Measurements from ENCODE around the gene SRD5A1.

Gene SRD5A1

DNA sequence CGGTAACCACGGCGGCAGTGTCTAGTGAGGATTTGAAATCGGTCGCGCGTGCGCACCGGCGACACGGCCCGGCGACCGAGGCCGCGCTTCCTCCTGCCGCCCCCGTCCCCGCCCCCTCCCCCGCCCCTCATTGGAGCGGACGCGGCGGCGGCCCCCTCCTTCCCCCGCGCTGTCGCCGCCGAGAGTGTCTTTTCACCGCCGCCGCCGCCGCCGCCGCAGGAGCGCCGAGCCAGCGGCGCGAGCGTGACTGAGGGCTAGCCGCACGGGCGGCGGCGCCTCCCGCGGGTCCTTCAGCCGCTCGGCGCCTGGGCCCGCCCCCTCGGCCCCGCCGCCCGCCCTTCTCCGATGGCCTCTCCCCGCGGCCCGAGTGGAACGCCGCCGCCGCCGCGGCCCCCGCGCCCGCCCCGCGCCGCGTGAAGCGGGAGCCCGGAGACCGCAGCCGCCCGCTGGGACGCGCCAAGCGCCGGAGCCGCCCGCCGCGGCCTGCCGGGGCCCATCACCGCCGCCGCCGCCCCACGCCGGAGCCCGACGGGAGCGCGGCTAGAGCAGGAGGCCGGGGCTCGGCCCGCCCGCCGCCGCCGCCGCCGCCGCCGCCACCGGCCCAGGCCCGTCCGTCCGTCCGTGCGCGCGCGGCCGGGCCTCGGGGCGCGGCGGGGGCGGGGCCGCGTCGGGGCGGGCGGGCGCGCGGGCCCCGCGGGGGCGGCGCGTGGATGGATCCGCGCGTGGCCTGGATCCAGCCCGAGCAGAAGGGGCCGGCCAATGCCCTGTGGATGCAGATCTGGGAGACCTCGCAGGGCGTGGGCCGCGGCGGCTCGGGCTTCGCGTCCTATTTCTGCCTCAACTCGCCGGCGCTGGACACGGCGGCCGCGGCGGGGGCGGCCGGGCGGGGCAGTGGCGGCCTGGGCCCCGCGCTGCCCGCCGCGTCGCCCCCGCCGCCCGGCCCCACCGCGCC is 80.3 kb downstream of the SRD5A1 start, which contains the start of gene TENT4A:
TSS of gene TENT4A (plus strand) at position 159 of the 952 bp plus-strand sequence. CDS start at position 711, 552 bp downstream.
- H3K27ac ChIP-seq = peak within 1 kb of the TSS; percentile 100
- TF ChIP-seq, protein P1, sequence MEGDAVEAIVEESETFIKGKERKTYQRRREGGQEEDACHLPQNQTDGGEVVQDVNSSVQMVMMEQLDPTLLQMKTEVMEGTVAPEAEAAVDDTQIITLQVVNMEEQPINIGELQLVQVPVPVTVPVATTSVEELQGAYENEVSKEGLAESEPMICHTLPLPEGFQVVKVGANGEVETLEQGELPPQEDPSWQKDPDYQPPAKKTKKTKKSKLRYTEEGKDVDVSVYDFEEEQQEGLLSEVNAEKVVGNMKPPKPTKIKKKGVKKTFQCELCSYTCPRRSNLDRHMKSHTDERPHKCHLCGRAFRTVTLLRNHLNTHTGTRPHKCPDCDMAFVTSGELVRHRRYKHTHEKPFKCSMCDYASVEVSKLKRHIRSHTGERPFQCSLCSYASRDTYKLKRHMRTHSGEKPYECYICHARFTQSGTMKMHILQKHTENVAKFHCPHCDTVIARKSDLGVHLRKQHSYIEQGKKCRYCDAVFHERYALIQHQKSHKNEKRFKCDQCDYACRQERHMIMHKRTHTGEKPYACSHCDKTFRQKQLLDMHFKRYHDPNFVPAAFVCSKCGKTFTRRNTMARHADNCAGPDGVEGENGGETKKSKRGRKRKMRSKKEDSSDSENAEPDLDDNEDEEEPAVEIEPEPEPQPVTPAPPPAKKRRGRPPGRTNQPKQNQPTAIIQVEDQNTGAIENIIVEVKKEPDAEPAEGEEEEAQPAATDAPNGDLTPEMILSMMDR (conservative IDR thresholded peaks at IDR 0.05; ENCODE audit: low read depth, low read length) = no peak
- H2AFZ ChIP-seq (ENCODE audit: low read depth) = peak within 1 kb of the TSS; percentile 48
- peak within 1 kb of the TSS; percentile 85 for H3K4me2 ChIP-seq
- peak within 1 kb of the TSS; percentile 100 for H3K9ac ChIP-seq
- H3K36me3 ChIP-seq (ENCODE audit: insufficient read depth) = no peaks in the 10 kb centered on the region
- peaks cover 51% of the 10 kb centered on the region for H3K4me1 ChIP-seq (ENCODE audit: low read depth, poor library complexity, severe bottlenecking)
- peaks cover 24% of the 10 kb centered on the region for H4K20me1 ChIP-seq (ENCODE audit: insufficient read depth)
- H3K4me3 ChIP-seq (IDR thresholded peaks at IDR 0.05; ENCODE audit: insufficient read depth, low read depth, low read length) = no peak within 1 kb of the TSS
- H3K79me2 ChIP-seq (ENCODE audit: insufficient read depth, low read depth) = peaks cover 41% of the 10 kb centered on the region
- no peaks in the 10 kb centered on the region for H3K27me3 ChIP-seq (ENCODE audit: insufficient read depth, low read depth)

DNA sequence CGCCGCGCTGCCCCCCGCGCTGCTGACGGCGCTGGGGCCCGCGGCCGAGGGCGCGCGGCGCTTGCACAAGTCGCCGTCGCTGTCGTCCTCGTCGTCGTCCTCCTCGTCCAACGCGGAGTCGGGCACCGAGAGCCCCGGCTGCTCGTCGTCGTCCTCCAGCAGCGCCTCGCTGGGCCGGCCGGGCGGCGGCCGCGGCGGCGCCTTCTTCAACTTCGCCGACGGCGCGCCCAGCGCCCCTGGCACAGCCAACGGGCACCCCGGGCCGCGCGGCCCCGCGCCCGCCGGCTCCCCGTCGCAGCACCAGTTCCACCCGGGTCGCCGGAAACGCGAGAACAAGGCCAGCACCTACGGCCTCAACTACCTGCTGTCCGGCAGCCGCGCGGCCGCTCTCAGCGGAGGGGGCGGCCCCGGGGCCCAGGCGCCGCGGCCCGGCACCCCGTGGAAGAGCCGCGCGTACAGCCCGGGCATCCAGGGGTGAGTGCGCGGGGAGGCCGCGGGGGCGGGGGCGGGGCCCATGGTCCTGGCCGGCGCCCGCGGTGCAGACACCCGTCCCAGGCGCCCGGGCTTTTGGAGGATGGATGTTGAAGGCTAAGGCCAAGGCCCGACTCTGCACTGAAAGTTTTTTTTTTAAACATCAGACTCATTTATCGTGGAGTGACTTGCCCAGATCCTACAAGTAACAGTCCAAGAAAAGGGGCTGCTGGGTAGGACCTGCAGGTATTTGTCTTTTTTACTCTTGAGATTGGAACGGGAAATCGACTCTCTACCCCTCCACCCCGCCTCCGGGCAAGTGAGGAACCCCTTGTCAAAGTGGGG is 81.2 kb downstream of the SRD5A1 start:
- Histone ChIP-seq H3K27ac (peak overlapping the region; percentile 10; the same call in 1 of the 2 replicates), H3K79me2 (ENCODE audit: insufficient read depth, low read depth) (peaks cover 50% of the 10 kb centered on the region), H3K4me2 (peak overlapping the region; percentile 80), H2AFZ (ENCODE audit: low read depth) (no peak overlapping the region), H3K36me3 (ENCODE audit: insufficient read depth) (no peaks in the 10 kb centered on the region), H3K4me1 (ENCODE audit: low read depth, poor library complexity, severe bottlenecking) (peaks cover 50% of the 10 kb centered on the region), H4K20me1 (ENCODE audit: insufficient read depth) (peaks cover 24% of the 10 kb centered on the region), H3K9ac (peak overlapping the region; percentile 41; the same call in 1 of the 2 replicates), H3K4me3 (IDR thresholded peaks at IDR 0.05; ENCODE audit: insufficient read depth, low read depth, low read length) (no peak overlapping the region), H3K27me3 (ENCODE audit: insufficient read depth, low read depth) (no peaks in the 10 kb centered on the region)
- TF ChIP-seq, protein P1 (conservative IDR thresholded peaks at IDR 0.05; ENCODE audit: low read depth, low read length) = no peak

GRCh38 chr5:6715271-6715670 is 82.0 kb downstream of the SRD5A1 start:
- no peaks in the 10 kb centered on the region for H3K36me3 ChIP-seq (ENCODE audit: insufficient read depth)
- H3K4me1 ChIP-seq (ENCODE audit: low read depth, poor library complexity, severe bottlenecking) = peaks cover 59% of the 10 kb centered on the region
- H3K27me3 ChIP-seq (ENCODE audit: insufficient read depth, low read depth) = no peaks in the 10 kb centered on the region
- H4K20me1 ChIP-seq (ENCODE audit: insufficient read depth) = peaks cover 24% of the 10 kb centered on the region
- H3K4me2 ChIP-seq = peak overlapping the region; percentile 80
- no peak overlapping the region for H3K27ac ChIP-seq
- no peak overlapping the region for H2AFZ ChIP-seq (ENCODE audit: low read depth)
- peak overlapping the region; percentile 41; the same call in 1 of the 2 replicates for H3K9ac ChIP-seq
- TF ChIP-seq, protein P1 (conservative IDR thresholded peaks at IDR 0.05; ENCODE audit: low read depth, low read length) = no peak
- no peak overlapping the region for H3K4me3 ChIP-seq (IDR thresholded peaks at IDR 0.05; ENCODE audit: insufficient read depth, low read depth, low read length)
- peaks cover 58% of the 10 kb centered on the region for H3K79me2 ChIP-seq (ENCODE audit: insufficient read depth, low read depth)

DNA sequence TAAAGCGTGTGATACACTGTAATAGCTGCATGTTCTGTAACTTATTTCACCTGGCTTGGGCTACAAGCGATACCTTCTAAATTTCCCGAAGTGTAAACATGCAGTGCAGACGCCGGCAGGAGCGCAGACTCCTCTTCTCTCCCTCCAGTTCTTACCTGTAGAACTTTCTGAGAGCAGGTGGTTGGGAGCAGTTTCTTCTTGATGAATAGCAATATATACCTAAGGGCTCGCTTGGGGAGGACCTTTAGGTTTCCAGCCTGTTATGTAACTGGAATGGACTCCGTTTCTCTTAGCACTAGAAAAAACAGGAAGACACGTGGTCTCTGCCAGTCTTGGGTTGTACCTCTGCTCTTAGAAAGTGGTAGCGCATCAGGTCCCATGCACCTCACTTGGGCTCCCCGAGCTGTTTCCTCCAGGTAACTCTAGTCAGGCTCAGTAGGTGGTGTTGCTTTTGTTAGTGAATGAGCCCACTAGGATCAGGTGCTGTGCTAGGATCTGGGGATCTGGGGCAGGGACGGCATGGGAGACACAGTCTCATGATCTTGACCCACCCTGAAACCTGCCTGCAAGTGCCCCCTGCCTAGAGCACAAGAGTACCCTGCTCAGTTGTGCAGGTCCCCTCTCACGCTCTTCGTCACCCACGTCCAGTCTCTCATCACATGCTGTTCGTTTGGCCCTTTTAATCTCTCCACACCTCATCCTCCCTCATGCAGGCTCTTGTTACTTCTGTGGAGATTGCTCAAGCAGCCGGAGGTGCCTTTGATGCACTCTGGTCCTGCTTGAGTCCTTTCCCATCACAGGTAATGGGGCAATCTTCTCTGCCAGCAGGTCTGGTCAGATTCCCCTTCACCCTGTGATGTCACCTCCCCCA is 82.8 kb downstream of the SRD5A1 start:
- Histone ChIP-seq H4K20me1 (ENCODE audit: insufficient read depth) (peaks cover 24% of the 10 kb centered on the region), H3K36me3 (ENCODE audit: insufficient read depth) (no peaks in the 10 kb centered on the region), H3K4me2 (peak overlapping the region; percentile 80), H3K79me2 (ENCODE audit: insufficient read depth, low read depth) (peaks cover 63% of the 10 kb centered on the region), H3K27me3 (ENCODE audit: insufficient read depth, low read depth) (no peaks in the 10 kb centered on the region), H3K4me1 (ENCODE audit: low read depth, poor library complexity, severe bottlenecking) (peaks cover 64% of the 10 kb centered on the region), H3K9ac (no peak overlapping the region), H2AFZ (ENCODE audit: low read depth) (no peak overlapping the region), H3K27ac (no peak overlapping the region), H3K4me3 (IDR thresholded peaks at IDR 0.05; ENCODE audit: insufficient read depth, low read depth, low read length) (no peak overlapping the region)
- TF ChIP-seq, protein P1 (conservative IDR thresholded peaks at IDR 0.05; ENCODE audit: low read depth, low read length) = no peak
